CD14-positive monocyte (primary cell): ENCODE data around the gene CLUH. TPM values are rescaled to one million over a fixed set of nuclear protein-coding genes. Genes with fewer than 3 reads are reported as not detected.

Experiments used
- DNase-seq, 3 donors: peaks; one replicate each; pipeline ENCODE4 v3.0.0-alpha.2; 2011 to 2022
- H2AFZ ChIP-seq: 2 replicates; pipeline ENCODE4 v1.6.0; 2012; ENCODE audit warnings: mild to moderate bottlenecking, low read depth, low read length, inconsistent platforms; ENCODE audit not compliant: insufficient read depth, poor library complexity, severe bottlenecking
- H3K27ac ChIP-seq, 2 donors: 1 replicate in 1 of 2; 2 replicates in 1 of 2; pipeline ENCODE4 v1.5.1; 2012 to 2013; ENCODE audit warnings: low read length in 2 of 2, control low read depth in 1 of 2, inconsistent platforms in 1 of 2, low read depth in 1 of 2, mild to moderate bottlenecking in 1 of 2
- H3K27me3 ChIP-seq, 2 donors: one replicate each; pipeline versions ENCODE4 v1.6.0 to v1.6.1; 2011 to 2013; ENCODE audit warnings: low read length in 2 of 2; ENCODE audit not compliant: control insufficient read depth in 2 of 2, insufficient read depth in 2 of 2
- H3K36me3 ChIP-seq, 2 donors: replicated peaks in 1 of 2; 1 replicate in 1 of 2; 2 replicates in 1 of 2; pipeline versions ENCODE4 v1.5.1 to v1.6.1; 2012 to 2013; ENCODE audit warnings: low read length in 2 of 2, control low read depth in 1 of 2, inconsistent platforms in 1 of 2, mild to moderate bottlenecking in 1 of 2; ENCODE audit not compliant: insufficient read depth in 2 of 2, control insufficient read depth in 1 of 2
- H3K4me1 ChIP-seq, 2 donors: 1 replicate in 1 of 2; 2 replicates in 1 of 2; pipeline versions ENCODE4 v1.5.1 to v1.6.1; 2012 to 2013; ENCODE audit warnings: low read length in 2 of 2, control low read depth in 1 of 2, inconsistent platforms in 1 of 2, mild to moderate bottlenecking in 1 of 2, moderate library complexity in 1 of 2; ENCODE audit not compliant: insufficient read depth in 2 of 2, control insufficient read depth in 1 of 2
- H3K4me2 ChIP-seq: replicated peaks from 2 replicates; pipeline ENCODE3; 2012; ENCODE audit warnings: low read length, moderate library complexity, mild to moderate bottlenecking; ENCODE audit not compliant: poor library complexity, severe bottlenecking; ENCODE audit errors: extremely low read depth
- H3K4me3 ChIP-seq, 3 experiments: fragments of 200-600 bp in 1 of 3; sonication (generic) in 1 of 3; replicated peaks in 1 of 3; 1 replicate in 2 of 3; 2 replicates in 1 of 3; pipeline ENCODE4 v1.5.1; 2011 to 2013; ENCODE audit warnings: low read length in 3 of 3, mild to moderate bottlenecking in 3 of 3, control low read depth in 2 of 3, low read depth in 2 of 3, inconsistent platforms in 1 of 3, moderate library complexity in 1 of 3
- H3K79me2 ChIP-seq: 2 replicates; pipeline ENCODE4 v1.6.0; 2012; ENCODE audit warnings: mild to moderate bottlenecking, control low read depth, inconsistent platforms, low read length, moderate library complexity; ENCODE audit not compliant: insufficient read depth
- H3K9ac ChIP-seq: 2 replicates; pipeline ENCODE4 v1.6.0; 2017; ENCODE audit warnings: low read length, mild to moderate bottlenecking; ENCODE audit not compliant: insufficient read depth, poor library complexity, severe bottlenecking
- H3K9me3 ChIP-seq, 2 donors: replicated peaks in 1 of 2; 1 replicate in 1 of 2; 2 replicates in 1 of 2; pipeline versions ENCODE4 v1.5.1 to v1.6.1; 2012 to 2013; ENCODE audit warnings: low read length in 2 of 2, control low read depth in 1 of 2; ENCODE audit not compliant: control insufficient read depth in 1 of 2, insufficient read depth in 1 of 2
- H4K20me1 ChIP-seq: 2 replicates; pipeline ENCODE4 v1.6.0; 2012; ENCODE audit warnings: mild to moderate bottlenecking, low read length, control low read depth, moderate library complexity; ENCODE audit not compliant: insufficient read depth
- H3K27ac Mint-ChIP-seq, 7 donors: one replicate each; pipeline ENCODE4 v1.8.0; 2020; ENCODE audit warnings: mild to moderate bottlenecking in 7 of 7, mixed read lengths in 7 of 7, moderate library complexity in 6 of 7, inconsistent platforms in 2 of 7
- H3K27me3 Mint-ChIP-seq, 3 donors: one replicate each; pipeline ENCODE4 v1.8.0; 2021 to 2022; ENCODE audit warnings: low read depth in 3 of 3, mild to moderate bottlenecking in 3 of 3, mixed read lengths in 3 of 3, moderate library complexity in 3 of 3, inconsistent platforms in 1 of 3
- H3K36me3 Mint-ChIP-seq, 2 donors: one replicate each; pipeline ENCODE4 v1.8.0; 2020; ENCODE audit warnings: mixed read lengths in 2 of 2, inconsistent platforms in 1 of 2, mild to moderate bottlenecking in 1 of 2
- H3K4me1 Mint-ChIP-seq: one replicate; pipeline ENCODE4 v1.8.0; 2020; ENCODE audit warnings: mild to moderate bottlenecking, mixed read lengths
- H3K4me3 Mint-ChIP-seq, 2 donors: one replicate each; pipeline ENCODE4 v1.8.0; 2020; ENCODE audit warnings: mild to moderate bottlenecking in 2 of 2, mixed read lengths in 2 of 2, moderate library complexity in 1 of 2
- H3K9me3 Mint-ChIP-seq, 7 donors: one replicate each; pipeline ENCODE4 v1.8.0; 2020 to 2022; ENCODE audit warnings: mixed read lengths in 7 of 7, mild to moderate bottlenecking in 6 of 7, moderate library complexity in 6 of 7, inconsistent platforms in 2 of 7
- CTCF ChIP-seq: fragments of 200-600 bp; IDR thresholded peaks from one replicate; pipeline ENCODE4 v1.8.0; 2022; ENCODE audit warnings: antibody characterized with exemption, mild to moderate bottlenecking
- WGBS: methylation state at CpG from one replicate; pipeline ENCODE4 v1.1.5; 2013; ENCODE audit warnings: missing lambda C conversion rate; ENCODE audit not compliant: insufficient coverage; 5-methylcytosine and 5-hydroxymethylcytosine counted together
- intact Hi-C, 2 donors: fragments of 100-400 bp; cut with micrococcal nuclease; formaldehyde crosslinking; loops; one replicate each; pipeline versions ENCODE4 v1.15.0 to v1.15.1; 2023
- polyA plus RNA-seq, 3 donors: library from polyadenylated mRNA; depleted of rRNA in 1 of 3; unstranded in 2 of 3; stranded (reverse) in 1 of 3; fragments of 300-500 nt in 2 of 3; fragments of >200 nt in 1 of 3; fragmentation: Illumina TruSeq in 2 of 3; gene quantifications; 1 replicate in 2 of 3; 2 replicates in 1 of 3; pipeline ENCODE4 v1.2.3, GENCODE V29; 2012 to 2021

CLUH gene
- polyA plus RNA-seq, 3 donors = 1.6 to 26.2 (median 4.2) TPM

- Histone ChIP-seq H3K4me1 (no peaks in the 10 kb centered on the region), H4K20me1 (no peaks in the 10 kb centered on the region), H3K4me3 (no peak overlapping the region), H3K36me3 (peaks cover 74 to 97% of the 10 kb centered on the region in 2 donors), H3K4me2 (no peak overlapping the region), H2AFZ (no peak overlapping the region), H3K79me2 (no peaks in the 10 kb centered on the region), H3K27me3 (no peaks in the 10 kb centered on the region), H3K27ac (no peak overlapping the region), H3K9me3 (no peaks in the 10 kb centered on the region), H3K9ac (no peak overlapping the region)
- Mint-ChIP-seq H3K4me1 (no peaks in the 10 kb centered on the region), H3K27ac (no peak overlapping the region), H3K9me3 (no peaks in the 10 kb centered on the region), H3K36me3 (peaks cover 57 to 86% of the 10 kb centered on the region in 2 donors), H3K27me3 (no peaks in the 10 kb centered on the region), H3K4me3 (no peak overlapping the region)
- 98% methylated on average over 34 of the region's 40 CpGs for WGBS
- intact Hi-C loops = no loop called here
- no peak for DNase-seq
- TF ChIP-seq CTCF = no peak
Measured at GRCh38 chr17:2697611-2698162, 13.9 kb downstream of the CLUH start.

- no peak for DNase-seq
- Histone ChIP-seq H3K4me2 (no peak overlapping the region), H3K9ac (no peak overlapping the region), H2AFZ (no peak overlapping the region), H3K9me3 (no peaks in the 10 kb centered on the region), H3K27ac (no peak overlapping the region), H3K4me1 (no peaks in the 10 kb centered on the region), H4K20me1 (no peaks in the 10 kb centered on the region), H3K4me3 (no peak overlapping the region), H3K27me3 (no peaks in the 10 kb centered on the region), H3K36me3 (peaks cover 67 to 95% of the 10 kb centered on the region in 2 donors), H3K79me2 (no peaks in the 10 kb centered on the region)
- intact Hi-C loops = no loop called here
- Mint-ChIP-seq H3K9me3 (no peaks in the 10 kb centered on the region), H3K27me3 (no peaks in the 10 kb centered on the region), H3K4me1 (no peaks in the 10 kb centered on the region), H3K27ac (no peak overlapping the region), H3K4me3 (no peak overlapping the region), H3K36me3 (peaks cover 48 to 80% of the 10 kb centered on the region in 2 donors)
- WGBS = 98% methylated on average over 28 of the region's 36 CpGs
- no peak for TF ChIP-seq CTCF
Measured at GRCh38 chr17:2695961-2696760, 15.4 kb downstream of the CLUH start.
